DMS53 (cell line): ENCODE data around the gene USP12.
"Not testable (repeated sequence)": the region's sequence is repeated elsewhere in the genome, so short reads cannot be mapped to it uniquely, and the experiment has no call there.

Source experiments
- DNase-seq: peaks from one replicate; lab custom pipeline; 2025; lab: John Stamatoyannopoulos, UW

USP12 gene

DNA sequence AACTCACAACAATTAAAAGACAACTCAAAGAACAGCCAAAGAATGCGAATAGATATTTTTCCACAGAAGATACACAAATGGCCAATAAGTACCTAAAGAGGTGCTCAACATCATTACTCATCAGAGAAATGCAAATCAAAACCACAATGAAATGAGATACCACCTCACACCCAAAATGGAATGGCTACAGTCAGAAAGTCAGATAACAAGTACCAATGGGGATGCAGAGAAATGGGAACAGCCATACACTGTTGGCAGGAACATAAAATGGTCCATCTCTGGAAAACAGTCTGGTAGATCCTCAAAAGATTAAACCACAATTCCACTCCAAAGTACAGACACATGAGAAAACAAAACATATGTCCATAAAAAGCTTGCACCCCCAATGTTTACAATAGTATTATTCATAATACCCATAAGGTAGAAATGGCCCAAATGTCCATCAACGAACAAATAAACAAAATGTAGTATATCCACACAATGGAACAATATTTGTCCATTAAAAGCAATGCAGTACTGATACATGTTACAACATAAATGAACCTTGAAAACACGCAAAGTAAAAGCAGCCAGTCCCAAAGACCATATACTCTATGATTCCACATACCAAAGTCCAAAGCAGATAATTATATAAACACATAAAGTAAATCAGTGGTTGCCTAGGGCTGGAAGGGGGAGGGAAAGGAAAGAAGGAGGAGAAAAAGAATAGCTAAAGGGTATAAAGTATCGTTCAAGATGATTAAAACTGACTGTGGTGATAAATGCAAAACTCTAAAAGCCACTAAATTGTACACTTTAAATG, 19.6 kb downstream of the USP12 start:
- peak; percentile 28 for DNase-seq

GRCh38 chr13:27149702-27150101, 21.9 kb downstream of the USP12 start:
- DNase-seq, result no peak

- DNase-seq, result no peak
These were observed 22.7 kb downstream of the USP12 start for GRCh38 chr13:27148900-27149299.

- no peak for DNase-seq
These were observed 24.0 kb downstream of the USP12 start for GRCh38 chr13:27147530-27148170.

DNA sequence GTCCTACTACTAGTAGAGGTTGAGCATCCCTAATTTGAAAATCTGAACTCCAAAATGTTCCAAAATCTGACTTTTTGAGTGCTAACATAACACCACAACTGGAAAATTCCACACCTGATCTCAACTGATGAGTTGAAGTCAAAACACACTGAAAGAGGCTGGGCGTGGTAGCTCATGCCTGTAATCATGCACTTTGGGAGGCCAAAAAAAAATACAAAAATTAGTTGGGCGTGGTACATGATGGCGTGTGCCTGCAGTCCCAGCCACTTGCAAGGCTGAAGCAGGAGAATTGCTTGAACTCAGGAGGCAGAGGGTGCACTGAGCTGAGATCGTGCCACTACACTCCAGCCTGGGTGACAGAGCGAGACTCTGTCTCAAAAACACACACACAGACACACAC, 29.9 kb downstream of the USP12 start:
- DNase-seq, result no peak

DNA sequence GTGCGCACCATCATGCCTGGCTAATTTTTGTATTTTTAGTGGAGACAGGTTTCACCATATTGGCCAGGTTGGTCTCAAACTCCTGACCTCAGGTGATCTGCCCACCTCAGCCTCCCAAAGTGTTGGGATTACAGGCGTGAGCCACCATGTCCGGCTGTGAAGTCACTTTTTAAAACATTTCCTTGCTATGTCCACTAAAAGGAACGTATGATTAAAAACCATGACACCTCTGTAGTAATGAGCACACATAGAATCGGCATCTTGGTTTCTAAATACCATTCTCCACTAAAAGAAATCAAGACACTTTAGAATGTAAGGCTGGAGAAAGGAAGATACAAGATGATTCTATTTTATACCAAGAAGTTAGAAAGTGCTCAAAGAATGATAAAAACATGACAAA, 30.5 kb downstream of the USP12 start:
- DNase-seq, result not testable (repeated sequence)

DNA sequence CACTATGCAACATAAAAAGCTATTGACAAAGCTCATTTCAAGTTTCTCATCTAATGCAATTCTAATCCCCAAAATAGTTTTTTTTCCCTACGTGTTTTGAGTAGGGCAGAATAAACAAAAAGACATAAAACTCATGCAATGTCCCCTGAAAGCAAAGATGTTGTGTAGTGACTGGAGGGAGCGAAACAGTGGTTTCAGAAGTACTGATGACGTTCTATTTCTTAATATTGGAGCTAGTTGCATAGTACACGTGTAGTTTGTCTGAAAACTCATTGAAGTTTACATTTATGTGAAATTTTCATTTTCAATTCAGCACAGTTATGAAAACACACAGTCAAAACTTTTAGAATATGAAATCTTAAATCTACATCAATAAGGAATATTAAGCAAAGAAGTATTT, 31.6 kb downstream of the USP12 start:
- DNase-seq, result no peak

- DNase-seq, result no peak
These were observed 32.0 kb downstream of the USP12 start for GRCh38 chr13:27139565-27139964.

DNA sequence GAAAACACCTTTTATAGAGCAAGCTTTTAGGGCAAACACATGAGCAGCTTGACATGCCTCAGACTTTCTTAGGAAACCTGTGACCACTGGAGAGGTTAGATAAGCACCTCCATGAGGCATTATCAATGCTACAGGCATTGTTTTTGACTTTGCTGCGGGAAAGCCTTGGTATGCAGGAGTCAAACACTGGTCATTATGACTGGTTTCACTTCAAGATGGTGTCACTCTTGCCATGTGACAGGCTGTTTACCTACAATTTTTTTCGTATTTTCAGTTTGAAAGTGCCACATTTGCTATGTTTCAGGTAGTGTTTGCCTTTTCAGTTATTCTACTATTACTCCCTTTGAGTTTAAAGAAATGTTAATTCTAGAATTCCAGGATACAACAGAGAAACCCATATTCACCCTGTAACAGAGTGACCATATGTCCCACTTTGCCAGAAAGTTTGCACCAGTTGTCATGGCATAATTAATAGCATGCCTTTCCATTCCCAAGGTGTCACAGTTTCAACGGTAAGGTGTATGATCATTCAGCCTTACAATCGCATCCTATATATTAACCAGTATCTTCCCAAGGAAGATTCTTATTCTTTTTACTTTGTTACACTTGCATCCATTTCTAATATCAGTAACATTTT, 33.0 kb downstream of the USP12 start:
- DNase-seq, result no peak

GRCh38 chr13:27137759-27138158, 33.9 kb downstream of the USP12 start:
- no peak for DNase-seq

GRCh38 chr13:27135023-27135422, 36.6 kb downstream of the USP12 start:
- DNase-seq, result no peak

DNA sequence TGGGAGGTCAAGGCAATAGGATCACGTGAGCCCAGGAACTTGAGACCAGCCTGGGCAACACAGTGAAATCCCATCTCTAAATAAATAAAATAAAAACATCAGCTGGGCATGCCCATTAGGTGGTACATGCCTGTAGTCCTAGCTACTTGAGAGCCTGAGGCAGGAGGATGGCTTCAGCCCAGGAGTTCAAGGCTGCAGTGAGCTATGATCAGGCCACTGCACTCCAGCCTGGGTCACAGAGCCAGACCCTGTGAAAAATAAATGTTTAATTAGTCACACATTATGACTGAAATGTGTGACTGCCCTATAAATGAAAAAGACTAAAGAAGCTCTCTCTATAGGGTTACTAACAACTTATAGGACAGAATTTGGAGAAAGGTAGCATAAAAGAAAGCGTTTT, 37.7 kb downstream of the USP12 start:
- no peak for DNase-seq

- DNase-seq, result no peak
These were observed 39.1 kb downstream of the USP12 start for GRCh38 chr13:27132538-27132937.

- no peak for DNase-seq
These were observed 39.7 kb downstream of the USP12 start for GRCh38 chr13:27131906-27132305.

GRCh38 chr13:27130979-27131623, 40.5 kb downstream of the USP12 start:
- peak; percentile 85 for DNase-seq

- DNase-seq, result peak; percentile 8
These were observed 41.2 kb downstream of the USP12 start for GRCh38 chr13:27130223-27130978.

GRCh38 chr13:27128825-27129627, 42.6 kb downstream of the USP12 start:
- DNase-seq, result no peak

DNA sequence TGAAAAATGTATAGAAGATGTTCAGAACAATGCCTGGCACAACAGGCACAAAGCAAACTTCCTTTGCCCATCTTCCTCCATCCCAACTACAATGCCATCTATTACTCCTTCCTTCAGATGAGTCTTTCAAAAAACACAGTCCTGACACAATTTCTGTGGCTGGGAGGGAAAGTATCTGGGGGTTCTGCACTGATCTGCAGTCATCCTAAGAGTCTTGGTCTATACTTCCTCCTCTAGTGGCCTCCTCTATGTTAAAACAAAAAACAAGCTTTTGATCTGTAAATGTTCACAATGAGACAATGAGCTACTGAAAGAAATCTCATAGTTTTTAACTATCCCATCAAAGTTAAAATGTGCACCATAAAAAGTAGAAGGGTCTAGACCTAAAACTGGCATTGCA, 44.8 kb downstream of the USP12 start:
- no peak for DNase-seq

- no peak for DNase-seq
These were observed 46.0 kb downstream of the USP12 start for GRCh38 chr13:27125357-27126282.

- DNase-seq, result no peak
These were observed 47.0 kb downstream of the USP12 start for GRCh38 chr13:27124571-27124970.
